Prostate gland (tissue), 2 donors: ENCODE data around the gene PAQR6.

Source experiments
- CTCF ChIP-seq, 4 experiments: fragments of 200-600 bp in 2 of 4; fragments of 450-650 bp in 2 of 4; sonication (generic) in 2 of 4; IDR thresholded peaks; 1 replicate in 3 of 4; 2 replicates in 1 of 4; pipeline ENCODE4 v1.5.1; 2016 to 2019; ENCODE audit warnings: antibody characterized with exemption in 4 of 4, mild to moderate bottlenecking in 2 of 4, moderate library complexity in 2 of 4
- POLR2A ChIP-seq: fragments of 450-650 bp; IDR thresholded peaks from one replicate; pipeline ENCODE4 v1.6.1; 2016; ENCODE audit warnings: antibody characterized with exemption, mild to moderate bottlenecking
- POLR2AphosphoS5 ChIP-seq: sonication (generic); formaldehyde crosslinking; IDR thresholded peaks from one replicate; pipeline ENCODE4 v1.6.1; 2017; ENCODE audit warnings: antibody characterized with exemption

GRCh38 chr1:156258859-156259258, 11.0 kb upstream of the PAQR6 start:
- TF ChIP-seq POLR2A = no peak
- no peak for TF ChIP-seq CTCF (IDR thresholded peaks at IDR 0.05)
- TF ChIP-seq POLR2AphosphoS5 = no peak
